ENCODE measurements around the gene SIX2. TPM values are rescaled to one million over a fixed set of nuclear protein-coding genes. Genes with fewer than 3 reads are reported as not detected.

SIX2 gene
- total RNA-seq, 1 donor from 2014 or later = not detected

DNA sequence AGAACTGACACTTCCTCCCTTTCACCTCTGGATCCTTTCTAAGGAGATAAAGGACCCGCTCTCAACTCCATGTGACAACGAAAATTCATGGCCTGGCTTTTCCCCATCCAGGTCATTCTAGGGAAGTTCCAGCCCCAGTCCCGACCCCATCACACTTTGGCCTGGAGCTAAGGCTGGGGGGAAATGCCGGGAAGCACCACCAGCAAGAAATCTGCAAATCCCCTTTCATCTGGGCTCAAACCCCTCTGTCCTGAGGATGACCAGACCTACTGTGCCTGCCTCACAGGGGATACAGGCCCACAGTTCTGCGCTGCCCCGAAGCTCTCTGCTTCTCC, 1.3 kb downstream of the SIX2 start:
- H3K9me3 Mint-ChIP-seq = peaks cover 9% of the 10 kb centered on the region
- peak overlapping the region; percentile 75 for H3K4me3 Mint-ChIP-seq
- peaks cover 85% of the 10 kb centered on the region for H4K20me1 ChIP-seq (ENCODE audit: low read depth)
- H3K27ac Mint-ChIP-seq = no peak overlapping the region
- H3K27me3 Mint-ChIP-seq (ENCODE audit: insufficient read depth, low read depth) = peaks cover 90% of the 10 kb centered on the region
- no peaks in the 10 kb centered on the region for H3K36me3 ChIP-seq
- H3K36me3 Mint-ChIP-seq = peaks cover 5% of the 10 kb centered on the region
- no peaks in the 10 kb centered on the region for H3K79me2 ChIP-seq (ENCODE audit: low read depth)
- H3K4me1 Mint-ChIP-seq = peaks cover 32% of the 10 kb centered on the region
- H3K27me3 ChIP-seq = peaks cover 98% of the 10 kb centered on the region
- no peak overlapping the region for H2AFZ ChIP-seq (replicated peaks)
- peak; percentile 15 for DNase-seq (ENCODE audit: low spot score)
- H3K9ac ChIP-seq = no peak overlapping the region
- H3K4me2 ChIP-seq = peak overlapping the region; percentile 92
- no peaks in the 10 kb centered on the region for H3K9me3 ChIP-seq (ENCODE audit: low read depth)
- H3F3A ChIP-seq (ENCODE audit: low read depth) = peaks cover 44% of the 10 kb centered on the region
- no peak overlapping the region for H3K27ac ChIP-seq
- peaks cover 43% of the 10 kb centered on the region for H3K4me1 ChIP-seq
- no peak for TF ChIP-seq EZH2 (IDR thresholded peaks at IDR 0.05)
- no peak for TF ChIP-seq EZH2phosphoT487 (IDR thresholded peaks at IDR 0.05)
- TF ChIP-seq, protein P1, sequence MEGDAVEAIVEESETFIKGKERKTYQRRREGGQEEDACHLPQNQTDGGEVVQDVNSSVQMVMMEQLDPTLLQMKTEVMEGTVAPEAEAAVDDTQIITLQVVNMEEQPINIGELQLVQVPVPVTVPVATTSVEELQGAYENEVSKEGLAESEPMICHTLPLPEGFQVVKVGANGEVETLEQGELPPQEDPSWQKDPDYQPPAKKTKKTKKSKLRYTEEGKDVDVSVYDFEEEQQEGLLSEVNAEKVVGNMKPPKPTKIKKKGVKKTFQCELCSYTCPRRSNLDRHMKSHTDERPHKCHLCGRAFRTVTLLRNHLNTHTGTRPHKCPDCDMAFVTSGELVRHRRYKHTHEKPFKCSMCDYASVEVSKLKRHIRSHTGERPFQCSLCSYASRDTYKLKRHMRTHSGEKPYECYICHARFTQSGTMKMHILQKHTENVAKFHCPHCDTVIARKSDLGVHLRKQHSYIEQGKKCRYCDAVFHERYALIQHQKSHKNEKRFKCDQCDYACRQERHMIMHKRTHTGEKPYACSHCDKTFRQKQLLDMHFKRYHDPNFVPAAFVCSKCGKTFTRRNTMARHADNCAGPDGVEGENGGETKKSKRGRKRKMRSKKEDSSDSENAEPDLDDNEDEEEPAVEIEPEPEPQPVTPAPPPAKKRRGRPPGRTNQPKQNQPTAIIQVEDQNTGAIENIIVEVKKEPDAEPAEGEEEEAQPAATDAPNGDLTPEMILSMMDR (IDR thresholded peaks at IDR 0.05) = no peak
- no peak overlapping the region for H3K4me3 ChIP-seq

- H3F3A ChIP-seq (ENCODE audit: low read depth) = peaks cover 36% of the 10 kb centered on the region
- H3K27me3 Mint-ChIP-seq (ENCODE audit: insufficient read depth, low read depth) = peaks cover 90% of the 10 kb centered on the region
- peaks cover 30% of the 10 kb centered on the region for H3K4me1 Mint-ChIP-seq
- H3K9ac ChIP-seq = no peak overlapping the region
- peaks cover 6% of the 10 kb centered on the region for H3K36me3 Mint-ChIP-seq
- H3K27me3 ChIP-seq = peaks cover 98% of the 10 kb centered on the region
- no peak overlapping the region for H2AFZ ChIP-seq (replicated peaks)
- no peaks in the 10 kb centered on the region for H3K36me3 ChIP-seq
- no peak overlapping the region for H3K4me2 ChIP-seq
- no peaks in the 10 kb centered on the region for H3K79me2 ChIP-seq (ENCODE audit: low read depth)
- no peak overlapping the region for H3K4me3 ChIP-seq
- peaks cover 84% of the 10 kb centered on the region for H4K20me1 ChIP-seq (ENCODE audit: low read depth)
- peaks cover 9% of the 10 kb centered on the region for H3K9me3 Mint-ChIP-seq
- no peak overlapping the region for H3K4me3 Mint-ChIP-seq
- no peaks in the 10 kb centered on the region for H3K9me3 ChIP-seq (ENCODE audit: low read depth)
- TF ChIP-seq, protein P1 (IDR thresholded peaks at IDR 0.05) = no peak
- TF ChIP-seq EZH2phosphoT487 (IDR thresholded peaks at IDR 0.05) (no peak), EZH2 (IDR thresholded peaks at IDR 0.05) (no peak)
- no peak overlapping the region for H3K27ac Mint-ChIP-seq
- H3K4me1 ChIP-seq = peaks cover 36% of the 10 kb centered on the region
- H3K27ac ChIP-seq = no peak overlapping the region
- peak; percentile 23 for DNase-seq (ENCODE audit: low spot score)
These were observed 2.3 kb downstream of the SIX2 start for GRCh38 chr2:45006942-45007287.

DNA sequence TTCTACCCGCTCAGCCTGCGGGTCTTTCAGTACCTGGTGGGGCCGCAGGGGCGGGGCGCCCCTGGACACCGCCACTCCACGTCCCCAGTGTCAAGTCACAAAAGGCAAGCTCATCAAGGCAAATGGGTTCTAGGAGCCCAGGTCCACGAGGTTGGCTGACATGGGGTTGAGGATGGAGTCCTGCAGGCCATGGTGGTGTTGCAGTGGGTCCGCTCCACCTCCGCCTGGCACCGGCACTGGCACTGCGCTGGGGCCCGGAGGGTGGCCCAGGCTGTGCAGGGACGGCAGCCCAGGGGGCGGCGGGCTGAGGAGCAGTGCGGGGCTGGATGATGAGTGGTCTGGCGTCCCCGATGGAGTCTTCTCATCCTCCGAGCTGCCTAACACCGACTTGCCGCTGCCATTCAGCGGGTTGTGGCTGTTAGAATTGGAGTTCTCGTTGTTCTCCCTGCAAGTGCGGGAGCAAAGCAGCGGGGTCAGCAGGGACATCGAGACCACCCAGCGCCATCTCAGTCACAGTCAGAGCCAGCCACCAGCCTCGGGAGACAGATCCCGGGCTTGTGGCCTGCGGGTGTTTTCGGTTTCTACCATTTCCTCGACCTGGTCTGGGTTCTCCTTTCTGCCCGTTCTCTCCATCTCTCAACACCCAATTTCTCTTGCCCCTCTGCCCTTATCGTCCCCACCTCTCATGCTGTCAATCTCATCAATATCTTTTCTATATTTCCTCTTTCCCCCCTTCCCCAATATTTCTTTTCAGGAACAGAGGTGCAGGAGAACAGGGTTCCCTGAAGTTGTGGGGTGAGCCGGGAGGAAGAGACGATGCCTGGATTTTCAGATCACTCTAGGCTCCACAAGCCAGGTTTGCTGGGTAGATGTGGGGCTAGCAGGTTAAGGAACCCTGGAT, 3.0 kb downstream of the SIX2 start:
- H3K4me1 Mint-ChIP-seq = peaks cover 30% of the 10 kb centered on the region
- no peak overlapping the region for H3K4me3 ChIP-seq
- H3K79me2 ChIP-seq (ENCODE audit: low read depth) = no peaks in the 10 kb centered on the region
- no peak overlapping the region for H3K4me2 ChIP-seq
- H3K9ac ChIP-seq = no peak overlapping the region
- peak; percentile 46 for TF ChIP-seq EZH2phosphoT487 (IDR thresholded peaks at IDR 0.05)
- TF ChIP-seq, protein P1 (IDR thresholded peaks at IDR 0.05) = no peak
- peak; percentile 4 for TF ChIP-seq EZH2 (IDR thresholded peaks at IDR 0.05)
- H2AFZ ChIP-seq (replicated peaks) = no peak overlapping the region
- H3K27me3 ChIP-seq = peaks cover 98% of the 10 kb centered on the region
- DNase-seq (ENCODE audit: low spot score) = peak; percentile 31
- peaks cover 9% of the 10 kb centered on the region for H3K9me3 Mint-ChIP-seq
- no peak overlapping the region for H3K4me3 Mint-ChIP-seq
- peaks cover 90% of the 10 kb centered on the region for H3K27me3 Mint-ChIP-seq (ENCODE audit: insufficient read depth, low read depth)
- H3K36me3 ChIP-seq = no peaks in the 10 kb centered on the region
- H3F3A ChIP-seq (ENCODE audit: low read depth) = peaks cover 42% of the 10 kb centered on the region
- H3K4me1 ChIP-seq = peaks cover 36% of the 10 kb centered on the region
- H3K27ac ChIP-seq = no peak overlapping the region
- H3K27ac Mint-ChIP-seq = no peak overlapping the region
- no peaks in the 10 kb centered on the region for H3K9me3 ChIP-seq (ENCODE audit: low read depth)
- peaks cover 6% of the 10 kb centered on the region for H3K36me3 Mint-ChIP-seq
- H4K20me1 ChIP-seq (ENCODE audit: low read depth) = peaks cover 85% of the 10 kb centered on the region

Data from neural progenitor cell (in vitro differentiated cells).